ENCODE measurements around the gene JTB. TPM values are rescaled to one million over a fixed set of nuclear protein-coding genes. Genes with fewer than 3 reads are reported as not detected.

JTB gene
- total and polyA plus RNA-seq, 4 donors: 84.8 to 227 (median 146) TPM

DNA sequence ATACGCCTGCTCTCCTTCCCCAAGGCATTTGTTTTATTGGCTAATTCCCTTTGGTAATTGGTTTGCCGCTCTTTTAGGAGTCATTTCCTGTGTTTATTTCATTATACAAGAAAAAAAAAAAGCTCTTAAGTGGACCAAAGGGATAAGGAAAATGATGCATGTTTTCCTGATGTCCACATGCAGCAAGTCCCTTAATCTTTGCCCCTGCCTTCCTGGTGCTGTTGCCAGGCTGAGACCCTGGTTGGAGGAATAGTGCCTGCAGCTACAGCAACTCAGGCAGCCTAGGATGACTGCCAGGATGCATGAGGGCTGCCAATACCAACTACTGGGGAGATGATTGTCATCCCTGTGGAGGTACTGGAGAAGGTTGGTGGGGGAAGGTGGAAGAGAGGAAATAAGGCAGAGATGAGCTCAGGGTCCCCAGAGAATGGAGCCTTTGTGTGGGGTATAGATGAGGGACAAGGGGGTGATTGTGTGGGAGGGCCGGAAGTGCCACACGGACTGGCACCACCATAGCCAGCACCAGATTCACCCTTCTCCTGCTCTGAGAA lies 48.6 kb downstream of the JTB start:
- 57 to 65% methylated on average over 4 of the region's 4 CpGs for WGBS, 2 donors
- H3K36me3 ChIP-seq (ENCODE audit: control insufficient read depth in 1 of 2, insufficient read depth in 2 of 2, low read length in 1 of 2): peaks cover 3 to 5% of the 10 kb centered on the region in 2 donors
- DNase-seq: no peak

DNA sequence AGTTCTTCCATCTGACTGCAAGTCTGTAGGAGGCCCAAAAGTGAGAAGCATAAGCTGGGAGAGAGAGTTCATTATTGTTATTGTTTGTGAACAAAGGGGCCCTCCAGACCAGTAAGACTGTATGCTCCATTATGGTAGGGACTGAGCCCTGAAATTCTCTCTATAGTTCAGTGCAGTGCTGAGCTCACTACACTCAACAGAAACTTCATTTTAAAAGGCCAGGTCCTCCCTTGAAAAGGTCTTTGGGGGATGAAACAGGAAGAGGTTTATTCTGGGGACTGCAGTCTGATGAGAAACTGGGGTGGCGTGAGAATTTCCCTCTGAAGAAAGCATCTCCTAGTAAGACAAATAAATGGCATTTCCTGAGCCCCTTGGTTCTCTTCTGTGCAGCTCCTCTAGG lies 49.2 kb downstream of the JTB start:
- ATAC-seq (ENCODE audit: low FRiP score) (no peak), DNase-seq (no peak)
- peaks cover 2 to 3% of the 10 kb centered on the region in 2 donors for H3K36me3 ChIP-seq (ENCODE audit: control insufficient read depth in 1 of 2, insufficient read depth in 2 of 2, low read length in 1 of 2)
- no peak overlapping the region for H3K27ac ChIP-seq (ENCODE audit: low read depth in 1 of 2, low read length in 2 of 2)
- no peak overlapping the region for H3K4me3 ChIP-seq (ENCODE audit: low read length in 2 of 2)
- 85 to 89% methylated on average over 1 of the region's 1 CpG for WGBS, 2 donors
- H3K9me3 ChIP-seq (ENCODE audit: control insufficient read depth, low read length): no peaks in the 10 kb centered on the region
- intact Hi-C loops (cut with DNase I): loop anchor here in 1 of 2 donors (10.0 kb wide), 1 partner anchor 57 kb away; the partner anchor contains the start of gene RAB13
- no peaks in the 10 kb centered on the region for H3K4me1 ChIP-seq (ENCODE audit: control insufficient read depth in 1 of 2, insufficient read depth in 2 of 2, low read length in 2 of 2)
- H3K27me3 ChIP-seq (ENCODE audit: control insufficient read depth in 1 of 2, insufficient read depth in 2 of 2, low read length in 1 of 2): no peaks in the 10 kb centered on the region

More for the DNA sequence above, 48.6 kb downstream of the JTB start:
- ATAC-seq (ENCODE audit: low FRiP score): no peak
- intact Hi-C loops (cut with DNase I): loop anchor here in 1 of 2 donors (10.0 kb wide), 1 partner anchor 56 kb away; the partner anchor contains the start of gene RAB13
- Histone ChIP-seq H3K27me3 (ENCODE audit: control insufficient read depth in 1 of 2, insufficient read depth in 2 of 2, low read length in 1 of 2) (no peaks in the 10 kb centered on the region), H3K9me3 (ENCODE audit: control insufficient read depth, low read length) (no peaks in the 10 kb centered on the region), H3K27ac (ENCODE audit: low read depth in 1 of 2, low read length in 2 of 2) (no peak overlapping the region), H3K4me3 (ENCODE audit: low read length in 2 of 2) (no peak overlapping the region), H3K4me1 (ENCODE audit: control insufficient read depth in 1 of 2, insufficient read depth in 2 of 2, low read length in 2 of 2) (no peaks in the 10 kb centered on the region)

DNA sequence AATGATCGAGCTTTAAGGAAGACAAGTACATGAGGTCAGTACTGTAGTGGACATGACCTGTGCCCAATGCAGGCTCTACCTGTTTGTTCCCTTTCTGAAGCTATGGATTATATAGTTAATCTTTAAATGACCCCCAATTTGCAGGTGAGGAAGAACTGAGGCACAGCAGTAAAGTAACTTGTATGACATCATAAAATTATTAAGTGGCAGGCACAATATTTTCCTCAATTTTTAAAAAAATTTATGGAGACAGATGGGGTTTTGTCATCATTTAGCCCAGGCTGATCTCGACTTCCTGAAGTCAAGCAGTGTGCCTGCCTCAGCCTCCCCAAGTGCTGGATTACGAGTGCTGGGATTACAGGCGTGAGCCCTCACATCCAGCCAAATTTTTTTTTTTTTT lies 51.1 kb downstream of the JTB start:
- no peak overlapping the region for H3K4me3 ChIP-seq (ENCODE audit: low read length in 2 of 2)
- no peak overlapping the region for H3K27ac ChIP-seq (ENCODE audit: low read depth in 1 of 2, low read length in 2 of 2)
- no peaks in the 10 kb centered on the region for H3K27me3 ChIP-seq (ENCODE audit: control insufficient read depth in 1 of 2, insufficient read depth in 2 of 2, low read length in 1 of 2)
- no peak for DNase-seq
- intact Hi-C loops (cut with DNase I): loop anchor here in 1 of 2 donors (10.0 kb wide), 1 partner anchor 58 kb away; the partner anchor contains the start of gene RAB13
- no peaks in the 10 kb centered on the region for H3K4me1 ChIP-seq (ENCODE audit: control insufficient read depth in 1 of 2, insufficient read depth in 2 of 2, low read length in 2 of 2)
- WGBS, 2 donors: 64 to 68% methylated on average over 4 of the region's 4 CpGs
- ATAC-seq (ENCODE audit: low FRiP score): no peak
- no peaks in the 10 kb centered on the region for H3K9me3 ChIP-seq (ENCODE audit: control insufficient read depth, low read length)
- peaks cover 0 to 1% of the 10 kb centered on the region in 2 donors for H3K36me3 ChIP-seq (ENCODE audit: control insufficient read depth in 1 of 2, insufficient read depth in 2 of 2, low read length in 1 of 2)

Small RNAs within 50 kb of the gene (microRNA-seq; reads per million reads assigned to microRNA genes)
- gene MIR6737: 0 to 3.0 reads per million in 2 donors

Other genes starting within 250 kb of the JTB start
- 10 to 100 TPM; 52.2 to 76.7 TPM for gene INTS3, start 249.6 kb downstream of the JTB start, total RNA-seq
- 100 to 1,000 TPM in 1 of 2 donors, 10 to 100 TPM in 1; 10.9 to 101 TPM for gene INTS3, start 249.6 kb downstream of the JTB start, polyA plus RNA-seq
- gene SLC27A3, start 202.3 kb downstream of the JTB start, total RNA-seq: 10 to 100 TPM; 52.4 to 54.5 TPM
- 100 to 1,000 TPM in 1 of 2 donors, 10 to 100 TPM in 1; 26.3 to 166 TPM for gene SLC27A3, start 202.3 kb downstream of the JTB start, polyA plus RNA-seq
- 10 to 100 TPM; 52.3 to 67.8 TPM for gene GATAD2B, start 54.7 kb downstream of the JTB start, total RNA-seq
- gene GATAD2B, start 54.7 kb downstream of the JTB start, polyA plus RNA-seq: 1 to 10 TPM; 6.4 to 7.8 TPM
- gene DENND4B, start 31.0 kb downstream of the JTB start, total RNA-seq: 10 to 100 TPM; 45.7 to 94.7 TPM
- gene DENND4B, start 31.0 kb downstream of the JTB start, polyA plus RNA-seq: 10 to 100 TPM in 1 of 2 donors, 1 to 10 TPM in 1; 6.6 to 34.6 TPM
- gene CRTC2, start 19.1 kb downstream of the JTB start, total RNA-seq: 10 to 100 TPM; 31.2 to 49.7 TPM
- gene CRTC2, start 19.1 kb downstream of the JTB start, polyA plus RNA-seq: 10 to 100 TPM; 14.4 to 71.0 TPM
- 10 to 100 TPM; 88.9 to 91.1 TPM for gene SLC39A1, start 14.1 kb downstream of the JTB start, total RNA-seq
- gene SLC39A1, start 14.1 kb downstream of the JTB start, polyA plus RNA-seq: 10 to 100 TPM; 54.5 to 96.7 TPM
- gene CREB3L4, start 9.8 kb downstream of the JTB start, total RNA-seq: 1 to 10 TPM; 5.0 to 8.9 TPM
- gene CREB3L4, start 9.8 kb downstream of the JTB start, polyA plus RNA-seq: 10 to 100 TPM in 1 of 2 donors, 1 to 10 TPM in 1; 1.4 to 10.7 TPM
- gene RAB13, start 8.7 kb upstream of the JTB start, total RNA-seq: 100 to 1,000 TPM; 127 to 135 TPM
- gene RAB13, start 8.7 kb upstream of the JTB start, polyA plus RNA-seq: 100 to 1,000 TPM; 266 to 643 TPM
- 1,000 to 10,000 TPM; 1,406 to 1,521 TPM for gene RPS27, start 13.1 kb upstream of the JTB start, total RNA-seq
- over 10,000 TPM; 13,485 to 25,693 TPM for gene RPS27, start 13.1 kb upstream of the JTB start, polyA plus RNA-seq
- gene NUP210L, start 177.4 kb upstream of the JTB start, total RNA-seq: under 1 TPM; 0.12 to 0.16 TPM
- gene NUP210L, start 177.4 kb upstream of the JTB start, polyA plus RNA-seq: under 1 TPM in 1 of 2 donors, not detected in 1; 0.15 TPM
- gene TPM3, start 214.4 kb upstream of the JTB start, total RNA-seq: 100 to 1,000 TPM; 182 to 186 TPM
- 100 to 1,000 TPM in 1 of 2 donors, 10 to 100 TPM in 1; 79.7 to 138 TPM for gene TPM3, start 214.4 kb upstream of the JTB start, polyA plus RNA-seq
- not detected for gene CFAP141, start 228.7 kb upstream of the JTB start, total RNA-seq
- gene CFAP141, start 228.7 kb upstream of the JTB start, polyA plus RNA-seq: not detected
- 100 to 1,000 TPM; 110 to 146 TPM for gene UBAP2L, start 243.3 kb upstream of the JTB start, total RNA-seq
- gene UBAP2L, start 243.3 kb upstream of the JTB start, polyA plus RNA-seq: 10 to 100 TPM; 31.9 to 63.1 TPM